ENCODE measurements around the gene RPN1.
"Not testable (repeated sequence)": the region's sequence is repeated elsewhere in the genome, so short reads cannot be mapped to it uniquely, and the experiment has no call there.

RPN1 gene

DNA sequence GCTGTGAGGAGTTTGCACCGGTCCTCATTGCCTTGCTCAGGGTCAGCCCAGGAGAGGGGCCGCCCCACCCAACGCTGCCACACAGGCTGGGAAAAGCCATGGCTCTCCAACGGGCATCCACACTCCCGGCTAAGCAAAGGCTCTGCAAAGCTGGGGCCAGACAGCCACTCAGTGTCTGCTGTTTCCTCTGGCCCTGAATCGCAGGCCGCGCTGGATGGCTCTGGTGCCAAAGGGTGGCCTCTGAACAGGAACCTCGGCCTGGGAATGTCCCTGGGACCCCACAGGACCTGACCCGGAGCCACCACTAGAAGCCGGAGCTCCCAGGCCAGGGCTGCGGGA is 42.9 kb downstream of the RPN1 start:
- no peak for DNase-seq

- no peak for DNase-seq
Measured at GRCh38 chr3:128606094-128606493, 44.5 kb downstream of the RPN1 start.

DNA sequence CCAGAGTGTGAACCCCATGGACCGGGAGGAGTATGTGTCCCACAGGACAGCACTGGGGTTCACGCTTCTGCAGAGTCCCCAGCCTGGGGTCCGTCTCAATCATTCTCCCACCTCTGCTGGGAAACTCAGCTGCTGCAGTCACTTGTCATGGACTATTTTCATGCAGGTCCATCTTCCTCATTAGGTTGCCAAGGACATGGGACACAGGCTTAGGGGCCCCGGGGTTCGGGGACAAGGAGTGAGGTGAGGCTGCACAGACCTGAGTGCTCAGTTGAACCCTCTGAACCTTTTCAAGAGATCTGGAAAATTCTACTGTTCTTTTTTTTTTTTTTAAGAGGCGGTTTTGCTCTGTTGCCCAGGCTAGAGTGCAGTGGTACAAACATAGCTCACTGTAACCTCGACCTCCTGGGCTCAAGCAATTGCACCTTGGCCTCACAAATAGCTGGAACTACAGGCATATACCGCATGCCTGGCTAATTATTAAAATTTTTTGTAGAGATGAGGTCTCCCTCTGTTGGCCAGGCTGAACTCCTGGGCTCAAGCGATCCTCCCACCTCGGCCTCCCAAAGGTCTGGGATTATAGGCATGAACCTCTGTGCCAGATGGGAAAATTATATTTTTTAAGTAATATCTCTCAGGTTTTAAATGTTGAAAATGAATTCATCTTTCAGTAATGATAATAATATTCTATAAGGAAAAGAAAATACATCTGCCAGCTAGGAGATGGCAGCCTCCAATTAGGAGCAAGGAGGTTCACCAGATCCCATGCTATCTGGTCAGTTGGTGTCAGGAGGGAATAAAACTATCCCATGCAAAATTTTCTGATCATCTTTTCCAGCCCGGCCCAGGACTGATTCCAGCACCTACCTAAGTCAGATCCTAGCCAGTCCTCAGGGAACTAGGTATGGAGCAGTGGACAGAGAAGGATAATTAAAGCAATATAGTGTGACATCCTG is 45.2 kb downstream of the RPN1 start:
- DNase-seq = no peak

DNA sequence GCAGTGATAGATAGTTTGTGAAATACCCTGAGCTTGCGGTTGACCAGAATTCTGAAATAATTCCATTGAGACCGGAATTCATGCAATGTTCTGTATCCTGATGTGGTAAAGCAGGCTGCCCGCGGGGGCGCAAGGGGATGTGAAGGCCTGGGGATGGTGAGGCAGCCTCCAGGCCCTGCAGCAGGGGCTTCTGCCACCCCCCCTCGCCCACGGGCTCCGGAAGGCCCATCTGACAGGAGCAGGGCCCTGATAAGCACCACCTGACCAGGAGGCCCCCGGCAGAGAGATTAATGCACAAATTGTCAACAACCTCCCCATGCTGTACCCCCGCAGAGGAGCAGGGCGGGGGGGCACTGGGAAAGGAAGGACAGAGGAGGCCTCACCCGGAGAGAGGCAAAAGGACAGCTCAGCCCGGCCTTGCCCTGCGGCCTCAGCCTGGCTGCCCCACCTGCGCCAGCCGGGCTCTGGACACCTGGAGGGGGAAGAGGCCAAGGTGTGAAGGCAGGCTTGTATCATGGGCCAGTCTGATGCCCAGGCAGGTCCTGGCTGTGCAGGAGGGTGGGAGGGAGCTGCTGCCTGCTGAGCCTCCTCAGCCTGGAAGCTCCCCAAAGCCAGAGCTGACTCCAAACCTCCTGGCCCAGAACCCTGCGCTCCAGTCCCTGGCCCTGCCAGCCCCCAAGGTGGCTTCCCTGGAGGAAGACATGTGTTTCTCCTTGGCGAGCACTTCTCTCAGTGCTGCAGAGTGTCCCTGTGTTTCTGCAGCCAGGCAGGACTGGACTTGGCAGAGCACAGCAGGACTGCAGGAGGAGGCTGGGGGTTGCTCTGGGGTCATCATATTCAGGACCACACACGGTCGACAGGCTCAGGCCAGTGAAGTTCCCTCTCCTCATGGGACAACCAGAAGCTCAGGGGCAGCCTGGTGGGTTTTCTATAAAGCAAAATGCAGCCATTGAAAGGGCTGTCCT is 46.5 kb downstream of the RPN1 start:
- no peak for DNase-seq

- no peak for DNase-seq
Measured at GRCh38 chr3:128603313-128603712, 47.3 kb downstream of the RPN1 start.

- DNase-seq = no peak
Measured at GRCh38 chr3:128598884-128599664, 51.5 kb downstream of the RPN1 start.

DNA sequence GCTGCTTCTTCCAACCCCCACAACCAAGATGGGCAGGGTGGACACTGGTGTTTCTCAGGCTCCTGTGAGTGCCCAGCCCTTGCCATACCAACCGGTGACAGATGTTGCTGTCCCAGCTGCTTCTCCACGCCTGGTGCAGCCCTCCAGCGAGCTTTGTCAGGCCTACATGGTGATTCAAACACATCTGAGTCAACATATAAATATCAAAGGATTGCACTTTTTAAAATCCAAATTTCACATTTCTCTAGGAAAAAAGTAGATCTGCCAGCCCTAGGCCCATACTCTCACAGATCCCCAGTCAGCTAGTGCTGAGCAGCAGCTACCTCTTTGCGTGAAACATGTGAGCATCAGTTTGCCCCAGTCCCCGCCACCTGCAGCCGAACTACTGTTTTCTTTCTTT is 52.7 kb downstream of the RPN1 start:
- DNase-seq = no peak

- no peak for DNase-seq
Measured at GRCh38 chr3:128592864-128593263, 57.8 kb downstream of the RPN1 start.

DNA sequence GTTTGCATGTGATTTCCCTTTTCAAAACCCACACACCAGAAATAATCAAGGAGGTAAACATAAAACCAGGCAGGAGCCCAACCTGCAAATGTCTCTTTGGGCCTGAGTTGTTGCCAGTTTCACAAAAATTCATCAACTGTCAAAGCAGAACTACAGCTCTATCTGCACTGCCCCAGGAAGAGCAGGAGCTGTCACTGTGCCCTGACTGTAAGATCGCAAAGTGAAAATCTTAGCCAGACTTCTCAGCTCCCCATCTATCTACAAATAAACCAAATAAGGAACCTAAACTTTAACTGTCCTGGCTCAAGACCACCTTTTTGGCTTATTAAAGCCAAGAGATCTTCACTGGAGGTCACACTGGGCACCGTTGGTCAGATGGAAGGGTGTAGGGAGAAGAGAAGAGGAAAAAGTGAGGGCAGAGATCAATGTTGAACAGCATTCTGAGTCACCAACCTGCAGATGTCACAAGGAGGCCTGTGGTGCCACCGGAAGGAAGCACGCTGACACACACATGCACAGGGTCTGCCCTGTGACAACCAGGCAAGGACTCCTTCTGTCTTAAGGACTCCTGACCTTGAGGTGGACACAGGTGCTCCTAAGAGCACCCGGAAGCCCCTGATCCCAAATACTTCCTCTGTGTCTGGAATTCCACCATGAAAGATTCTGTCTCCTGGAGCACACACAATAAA is 58.7 kb downstream of the RPN1 start:
- no peak for DNase-seq

DNA sequence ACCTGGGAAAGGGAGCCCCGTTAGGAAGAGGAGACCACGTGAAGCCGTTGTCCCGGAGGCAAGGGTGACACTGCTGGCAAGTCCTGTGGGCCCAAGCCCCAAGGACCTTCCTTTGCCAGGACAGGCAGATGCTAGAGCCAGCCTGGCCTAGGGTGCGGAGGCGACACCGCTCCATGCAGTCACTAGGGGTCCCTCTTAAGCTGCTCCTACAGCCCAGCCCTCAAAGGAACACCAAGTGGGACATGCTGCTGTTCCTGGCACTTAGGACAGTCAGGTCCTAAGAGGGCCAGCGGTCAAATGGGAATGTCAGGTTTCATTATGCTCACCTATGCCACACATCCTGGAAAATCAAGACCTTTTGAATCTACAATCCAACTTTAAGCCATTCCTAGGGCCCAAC is 59.7 kb downstream of the RPN1 start:
- DNase-seq = no peak

- DNase-seq = not testable (repeated sequence)
Measured at GRCh38 chr3:128589985-128590384, 60.6 kb downstream of the RPN1 start.

DNA sequence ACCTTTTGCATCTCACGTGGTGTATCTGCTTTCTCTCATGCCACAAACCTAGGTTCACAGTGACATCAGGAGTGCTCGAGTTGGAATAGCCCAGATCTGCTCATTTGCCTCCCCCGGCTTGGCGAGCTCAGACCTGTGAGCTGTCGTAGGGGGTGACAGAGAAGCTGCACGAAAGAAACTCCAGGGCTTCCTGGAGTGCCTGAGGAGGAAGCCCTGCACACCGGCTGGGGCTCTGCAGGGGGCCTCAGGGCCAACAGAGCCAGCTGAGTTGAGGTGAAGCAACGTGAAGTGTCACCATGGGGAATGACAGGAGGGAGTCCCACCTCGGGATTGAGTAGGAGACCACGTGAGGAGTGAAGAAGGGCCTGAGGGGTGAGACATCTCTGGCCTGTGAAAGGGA is 62.5 kb downstream of the RPN1 start:
- no peak for DNase-seq

GRCh38 chr3:128587391-128587790 is 63.2 kb downstream of the RPN1 start:
- no peak for DNase-seq

DNA sequence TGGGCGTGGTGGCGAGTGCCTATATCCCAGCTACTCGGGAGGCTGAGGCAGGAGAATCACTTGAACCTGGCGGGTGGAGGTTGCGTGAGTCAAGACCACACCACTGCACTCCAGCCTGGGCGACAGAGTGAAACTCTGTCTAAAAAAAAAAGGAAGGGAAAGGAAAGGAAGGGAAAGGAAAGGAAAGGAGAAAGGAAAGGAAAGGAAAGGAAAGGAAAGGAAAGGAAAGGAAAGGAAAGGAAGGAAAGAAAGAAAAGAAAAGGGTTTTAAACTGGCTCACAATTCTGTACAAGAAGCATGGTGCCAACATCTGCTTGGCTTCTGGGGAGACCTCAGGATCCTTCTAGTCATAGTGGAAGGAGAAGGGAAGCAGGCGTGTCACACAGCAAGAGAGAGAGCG is 63.7 kb downstream of the RPN1 start:
- DNase-seq = not testable (repeated sequence)

DNA sequence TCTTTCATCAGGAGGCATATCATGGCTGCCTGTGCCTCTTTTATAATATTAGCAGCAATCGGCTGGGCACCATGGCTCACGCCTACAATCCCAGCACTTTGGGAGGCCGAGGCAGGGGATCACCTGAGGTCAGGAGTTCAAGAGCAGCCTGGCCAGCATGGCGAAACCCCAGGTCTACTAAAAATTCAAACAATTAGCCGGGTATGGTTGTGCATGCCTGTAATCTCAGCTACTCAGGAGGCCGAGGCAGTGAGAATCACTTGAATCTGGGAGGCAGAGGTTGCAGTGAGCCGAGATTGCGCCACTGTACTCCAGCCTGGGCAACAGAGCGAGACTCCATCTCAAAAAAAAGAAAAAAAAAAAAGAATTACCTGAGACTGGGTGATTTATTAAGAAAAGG is 64.2 kb downstream of the RPN1 start:
- DNase-seq = not testable (repeated sequence)

GRCh38 chr3:128585974-128586373 is 64.6 kb downstream of the RPN1 start:
- no peak for DNase-seq

- no peak for DNase-seq
Measured at GRCh38 chr3:128585189-128585588, 65.4 kb downstream of the RPN1 start.

DNA sequence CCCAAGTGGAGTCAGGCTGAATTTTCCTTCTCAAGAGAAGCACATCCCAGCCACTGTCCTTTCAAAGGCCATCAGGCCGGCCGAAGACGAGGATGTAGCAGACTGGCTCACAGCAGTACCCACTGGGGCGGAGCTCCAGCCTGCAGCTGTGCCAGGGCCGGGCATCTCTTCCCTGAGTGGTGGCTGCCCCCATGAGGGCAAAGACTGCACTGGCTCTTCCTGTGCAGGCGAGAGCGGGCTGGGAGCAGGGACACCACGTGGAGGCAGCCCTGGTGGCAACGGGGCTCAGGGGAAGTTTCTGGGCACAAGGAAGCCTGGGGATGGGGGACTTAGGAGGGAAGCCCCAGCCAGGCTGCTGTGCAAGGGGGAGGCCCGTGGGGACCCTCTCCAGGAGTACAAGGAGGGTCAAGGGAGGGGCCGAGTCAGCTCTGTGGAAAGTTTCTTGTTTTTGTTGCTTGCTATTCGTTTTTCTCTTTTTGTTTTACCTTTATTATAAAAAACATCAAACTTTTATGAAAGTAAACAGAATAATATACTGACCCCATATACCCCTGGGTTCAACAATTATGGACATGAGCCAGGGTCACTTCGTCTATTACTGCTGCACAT is 66.1 kb downstream of the RPN1 start:
- DNase-seq = peak; percentile 87

- no peak for DNase-seq
Measured at GRCh38 chr3:128581566-128581965, 69.1 kb downstream of the RPN1 start.

- no peak for DNase-seq
Measured at GRCh38 chr3:128579927-128580326, 70.7 kb downstream of the RPN1 start.

DNA sequence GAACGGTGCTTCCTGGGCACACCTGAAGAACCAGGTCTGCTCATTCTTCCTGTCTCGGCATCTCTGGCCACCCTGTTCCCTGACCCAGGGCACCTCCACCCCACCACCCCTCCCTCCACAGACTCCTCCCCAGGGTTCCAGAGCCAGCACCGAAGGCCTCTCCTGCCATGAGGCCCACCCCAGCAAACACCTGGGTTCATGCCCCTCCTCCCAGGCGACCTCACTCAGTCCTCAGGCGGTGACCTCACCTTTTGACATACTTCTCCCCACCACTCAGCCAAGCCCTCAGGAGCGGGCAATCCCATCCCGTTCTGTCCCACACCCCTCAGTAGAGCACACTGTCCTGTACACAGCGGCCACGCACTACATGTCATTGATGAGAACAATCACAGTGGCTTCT is 72.3 kb downstream of the RPN1 start:
- no peak for DNase-seq

GRCh38 chr3:128577711-128578110 is 72.9 kb downstream of the RPN1 start:
- no peak for DNase-seq
